ENCODE measurements around the gene TP53I3. TPM values are rescaled to one million over a fixed set of nuclear protein-coding genes. Genes with fewer than 3 reads are reported as not detected.

TP53I3 gene, protein sequence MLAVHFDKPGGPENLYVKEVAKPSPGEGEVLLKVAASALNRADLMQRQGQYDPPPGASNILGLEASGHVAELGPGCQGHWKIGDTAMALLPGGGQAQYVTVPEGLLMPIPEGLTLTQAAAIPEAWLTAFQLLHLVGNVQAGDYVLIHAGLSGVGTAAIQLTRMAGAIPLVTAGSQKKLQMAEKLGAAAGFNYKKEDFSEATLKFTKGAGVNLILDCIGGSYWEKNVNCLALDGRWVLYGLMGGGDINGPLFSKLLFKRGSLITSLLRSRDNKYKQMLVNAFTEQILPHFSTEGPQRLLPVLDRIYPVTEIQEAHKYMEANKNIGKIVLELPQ
- total RNA-seq (2022; extraction: Qiagen RNA extraction) = 243 to 290 TPM (median 270 TPM) in 5 replicates

GRCh38 chr2:24084386-24085199, at the start of gene TP53I3:
TP53I3 (minus strand) TSS chr2:24084834; CDS start chr2:24084326, 508 bp downstream.

DNA sequence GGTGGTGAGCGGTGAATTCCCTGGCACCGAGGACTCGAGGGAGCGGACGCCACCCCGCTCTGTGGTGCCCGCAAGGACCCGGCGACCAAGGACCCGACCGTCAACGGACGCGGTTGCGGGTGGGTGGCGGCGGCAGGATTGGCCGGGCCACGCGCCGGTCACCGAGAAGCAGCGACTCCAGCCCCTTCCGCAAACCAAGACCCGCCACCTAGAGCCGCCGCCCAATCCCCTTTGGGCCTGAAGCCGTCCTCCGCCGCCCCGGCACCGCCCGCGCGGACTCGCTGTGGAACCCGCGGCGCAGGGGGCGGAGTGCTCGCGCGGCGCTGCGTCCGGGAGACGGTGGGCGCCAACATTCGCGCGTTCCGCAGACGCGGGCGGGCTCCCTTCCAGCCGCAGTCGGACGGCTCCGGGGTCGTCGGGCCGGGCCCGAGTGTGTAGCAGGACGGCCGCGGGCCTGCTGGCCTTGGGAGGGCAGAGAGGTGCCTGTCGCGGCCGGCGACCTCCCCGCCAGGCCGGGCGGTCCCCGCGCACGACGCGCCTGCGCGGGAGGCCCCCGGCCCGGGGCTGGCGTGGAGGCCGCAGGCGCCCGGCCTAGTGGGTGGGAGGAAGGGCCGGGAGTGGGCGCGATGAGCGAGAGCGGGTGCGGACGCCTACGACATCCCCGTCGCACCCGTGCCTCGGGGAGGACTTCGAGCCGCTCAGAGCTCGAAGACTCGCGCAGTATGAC, 38.7 kb upstream of the TP53I3 start, which contains the start of the genes FAM228B and PFN4:
TSS of gene FAM228B (plus strand) at position 275 of the 727 bp plus-strand sequence. CDS start 893 bp downstream, outside the sequence.
TSS of gene PFN4 (minus strand) at position 140 of the 727 bp plus-strand sequence. CDS start 799 bp downstream, outside the sequence.

DNA sequence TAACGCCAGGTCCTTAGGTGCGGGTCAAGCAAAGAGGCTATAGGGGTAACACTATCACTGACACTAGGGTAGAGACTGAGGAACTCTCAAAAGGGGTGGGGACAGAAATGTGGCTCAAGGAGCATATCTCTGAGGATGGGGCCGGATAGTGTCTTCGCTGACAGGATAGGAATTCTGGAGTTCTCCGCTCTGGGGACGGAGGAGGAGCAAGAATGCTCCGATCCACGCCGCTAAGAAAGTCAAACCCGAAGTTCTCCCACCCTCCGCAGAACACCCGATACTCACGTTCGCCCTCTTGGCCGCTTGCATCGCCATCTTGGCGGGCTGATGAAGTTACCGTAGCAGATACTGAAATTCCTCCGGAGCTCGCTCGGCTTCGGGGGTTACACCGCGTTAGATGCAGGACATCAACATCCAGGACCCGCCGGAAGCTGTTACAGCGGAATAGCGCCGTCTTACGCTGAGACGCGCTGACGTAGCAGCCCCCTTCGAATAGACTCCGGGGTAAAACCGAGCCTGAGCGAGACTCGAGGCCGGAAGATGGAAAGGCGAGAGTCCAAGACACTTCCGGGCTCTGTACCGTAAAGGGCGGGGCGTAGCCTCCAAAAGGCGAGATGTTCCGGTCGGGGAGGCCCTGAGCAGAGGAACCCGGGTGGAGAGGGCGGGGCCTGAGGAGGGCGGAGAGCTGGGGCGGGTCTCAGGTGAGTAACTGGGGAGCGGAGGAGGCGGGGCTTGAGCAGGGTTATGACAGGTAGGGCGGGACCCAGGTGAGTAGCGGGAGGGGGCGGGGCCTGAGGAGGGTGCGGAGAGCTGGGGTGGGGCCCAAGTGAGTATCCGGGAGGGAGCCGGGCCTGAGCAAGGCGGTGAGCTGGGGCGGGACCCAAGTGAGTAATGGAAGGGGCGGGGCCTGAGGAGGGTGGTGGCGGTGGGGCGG, 8.5 kb downstream of the TP53I3 start, which contains the start of gene SF3B6:
TSS of gene SF3B6 (minus strand) at position 412 of the 934 bp plus-strand sequence. CDS start at position 315, 97 bp downstream.

GRCh38 chr2:24049485-24050021, 35.1 kb downstream of the TP53I3 start, which contains the start of gene FKBP1B:
FKBP1B (plus strand) TSS chr2:24049741; CDS start chr2:24049850, 109 bp downstream.

DNA sequence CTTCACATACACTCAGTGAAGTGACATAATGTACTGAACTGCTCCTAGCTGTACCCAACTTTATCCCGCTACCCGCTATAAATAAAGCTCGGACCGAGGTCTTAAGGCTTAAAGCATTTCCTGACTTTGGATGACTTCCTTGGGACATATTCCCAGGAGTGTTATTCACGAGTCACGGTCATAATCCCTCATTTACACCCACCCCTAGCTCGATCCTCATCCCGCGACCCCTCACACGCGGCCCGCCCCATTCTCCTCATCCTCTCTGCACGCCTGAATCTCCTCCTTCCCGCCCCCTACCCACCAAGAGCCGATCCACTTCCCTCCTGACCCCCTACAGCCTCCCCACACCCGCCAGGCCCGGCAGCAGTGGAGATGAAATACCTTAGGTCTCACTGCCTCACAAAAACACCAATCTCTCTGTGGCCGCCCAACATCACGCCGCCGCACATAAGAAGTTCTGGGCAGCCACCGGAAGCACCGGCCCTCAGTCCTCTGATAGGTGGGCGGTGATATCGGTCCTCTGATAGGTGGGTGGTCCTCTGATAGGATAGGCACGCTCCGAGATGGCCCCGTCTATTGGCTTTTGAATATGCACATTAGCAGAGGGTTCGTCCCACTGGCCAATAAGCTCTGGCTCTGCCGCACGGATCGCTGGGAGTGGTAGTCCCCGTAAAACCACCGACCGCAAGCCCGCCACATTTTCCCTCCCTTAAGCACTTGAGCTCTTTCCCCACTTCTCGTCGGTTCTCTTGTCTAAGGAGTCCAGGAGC, 37.5 kb downstream of the TP53I3 start, which contains the start of gene WDCP:
TSS of gene WDCP (minus strand) at position 462 of the 773 bp plus-strand sequence. CDS start 7,897 bp downstream, outside the sequence.

Other genes starting within 250 kb of the TP53I3 start
- 5.6 to 8.5 TPM (median 7.2 TPM) in 5 replicates for gene ATAD2B, start 157.7 kb downstream of the TP53I3 start, total RNA-seq (2022; extraction: Qiagen RNA extraction)
- 19.8 to 25.0 TPM (median 22.7 TPM) in 5 replicates for gene UBXN2A, start 144.4 kb downstream of the TP53I3 start, total RNA-seq (2022; extraction: Qiagen RNA extraction)
- gene MFSD2B, start 74.7 kb downstream of the TP53I3 start, total RNA-seq (2022; extraction: Qiagen RNA extraction) = 0.11 to 0.64 TPM (median 0.59 TPM) in 5 replicates
- 11.7 to 14.3 TPM (median 12.9 TPM) in 5 replicates for gene WDCP, start 37.4 kb downstream of the TP53I3 start, total RNA-seq (2022; extraction: Qiagen RNA extraction)
- gene FKBP1B, start 35.1 kb downstream of the TP53I3 start, total RNA-seq (2022; extraction: Qiagen RNA extraction) = 10.6 to 12.7 TPM (median 11.5 TPM) in 5 replicates
- gene SF3B6, start 8.5 kb downstream of the TP53I3 start, total RNA-seq (2022; extraction: Qiagen RNA extraction) = 159 to 226 TPM (median 170 TPM) in 5 replicates
- 1.1 to 1.9 TPM (median 1.9 TPM) in 5 replicates for gene PFN4, start 38.5 kb upstream of the TP53I3 start, total RNA-seq (2022; extraction: Qiagen RNA extraction)
- 1.1 to 4.1 TPM (median 3.6 TPM) in 5 replicates for gene FAM228B, start 38.6 kb upstream of the TP53I3 start, total RNA-seq (2022; extraction: Qiagen RNA extraction)
- not detected in 5 replicates for gene FAM228A, start 90.2 kb upstream of the TP53I3 start, total RNA-seq (2022; extraction: Qiagen RNA extraction)